ENCODE results near the gene GALK1. TPM values are rescaled to one million over a fixed set of nuclear protein-coding genes. Genes with fewer than 3 reads are reported as not detected.

GALK1 gene
- total RNA-seq, 1 donor from 2014 or later: 54.7 TPM

DNA sequence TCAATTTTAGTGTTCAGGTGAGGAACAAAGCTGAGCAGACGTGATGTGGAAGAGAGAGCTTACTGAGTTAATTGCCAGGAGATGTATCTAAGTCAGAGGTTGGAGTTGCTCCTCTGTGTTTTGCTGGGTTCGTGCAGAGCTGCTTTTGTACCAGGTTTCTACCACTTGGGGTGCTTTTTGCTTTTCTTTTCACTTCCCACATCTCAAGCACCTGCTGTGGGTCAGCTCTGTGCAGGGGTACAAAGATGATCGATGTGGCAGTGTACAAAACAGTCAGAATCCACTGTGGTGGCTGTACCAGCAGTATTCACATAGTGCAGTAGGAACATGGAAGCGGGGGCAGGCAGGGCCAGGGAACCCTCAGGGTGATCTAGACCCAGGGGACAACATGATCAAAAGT is 34.4 kb upstream of the GALK1 start:
- Mint-ChIP-seq H3K27ac (no peak overlapping the region), H3K9me3 (no peaks in the 10 kb centered on the region), H3K4me1 (peaks cover 18% of the 10 kb centered on the region), H3K4me3 (no peak overlapping the region), H3K27me3 (no peaks in the 10 kb centered on the region), H3K36me3 (ENCODE audit: low read depth) (peaks cover 14% of the 10 kb centered on the region)
- no peak for DNase-seq
- intact Hi-C loops (cut with micrococcal nuclease): no loop called here

DNA sequence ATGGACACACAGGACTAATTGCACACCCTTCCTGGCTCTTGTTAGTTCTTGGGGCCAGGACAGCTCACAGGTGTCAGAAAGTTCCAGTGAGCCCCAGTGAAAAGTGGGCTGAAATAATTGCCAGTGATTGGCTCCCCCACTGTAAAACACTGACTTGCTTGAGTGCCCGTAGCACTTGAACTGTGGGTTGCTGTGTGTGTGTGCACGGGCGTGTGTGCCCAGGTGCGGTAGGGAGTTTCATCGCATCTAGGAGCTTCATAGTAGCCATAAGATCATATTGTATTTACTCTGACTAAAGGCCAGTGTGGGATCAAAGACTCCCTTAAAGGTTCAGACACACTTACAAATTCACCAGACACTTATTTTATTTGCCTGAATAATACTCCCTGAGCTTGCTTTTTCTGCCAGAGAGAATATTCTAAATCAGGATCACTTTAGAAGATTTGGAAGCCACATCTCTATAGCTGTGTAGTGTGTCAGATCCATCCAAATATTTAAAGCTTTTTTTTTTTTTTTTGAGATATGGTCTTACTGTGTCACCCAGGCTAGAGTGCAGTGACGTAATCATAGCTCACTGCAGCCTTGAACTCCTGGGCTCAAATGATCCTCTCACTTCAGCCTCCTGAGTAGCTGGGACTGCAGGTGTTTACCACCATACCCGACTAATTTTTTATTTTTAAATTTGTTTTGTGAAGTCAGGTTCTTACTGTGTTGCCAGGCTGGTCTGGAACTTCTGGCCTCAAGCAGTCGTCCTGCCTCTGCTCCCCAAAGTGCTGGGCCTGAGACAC is 31.0 kb upstream of the GALK1 start:
- H3K4me1 Mint-ChIP-seq: peaks cover 28% of the 10 kb centered on the region
- no peak for DNase-seq
- H3K27me3 Mint-ChIP-seq: no peaks in the 10 kb centered on the region
- H3K36me3 Mint-ChIP-seq (ENCODE audit: low read depth): peaks cover 30% of the 10 kb centered on the region
- intact Hi-C loops (cut with micrococcal nuclease): no loop called here
- H3K9me3 Mint-ChIP-seq: no peaks in the 10 kb centered on the region
- no peak overlapping the region for H3K27ac Mint-ChIP-seq
- no peak overlapping the region for H3K4me3 Mint-ChIP-seq

DNA sequence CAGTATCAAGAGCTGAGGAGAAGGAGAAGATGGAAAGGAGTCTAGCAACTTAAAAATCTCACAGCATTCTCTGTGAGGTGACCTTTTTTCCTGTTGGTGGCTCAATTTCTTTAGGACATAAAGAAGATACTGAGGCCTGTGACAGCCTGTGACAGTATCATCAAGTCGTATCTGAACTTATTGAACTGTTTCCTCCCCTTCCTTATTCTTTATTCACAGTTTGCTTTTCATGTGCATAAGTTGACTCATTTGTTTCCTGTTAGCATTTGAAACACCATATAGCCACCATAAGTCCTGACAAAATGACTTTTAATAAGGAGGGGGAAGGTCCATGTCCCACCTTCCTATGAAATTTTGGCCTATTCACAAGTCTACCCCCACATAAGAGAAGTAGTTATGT is 28.5 kb upstream of the GALK1 start:
- intact Hi-C loops (cut with micrococcal nuclease): no loop called here
- Mint-ChIP-seq H3K4me3 (no peak overlapping the region), H3K9me3 (no peaks in the 10 kb centered on the region), H3K27me3 (no peaks in the 10 kb centered on the region), H3K27ac (peak overlapping the region; percentile 26), H3K36me3 (ENCODE audit: low read depth) (peaks cover 28% of the 10 kb centered on the region), H3K4me1 (peaks cover 32% of the 10 kb centered on the region)
- DNase-seq: no peak

DNA sequence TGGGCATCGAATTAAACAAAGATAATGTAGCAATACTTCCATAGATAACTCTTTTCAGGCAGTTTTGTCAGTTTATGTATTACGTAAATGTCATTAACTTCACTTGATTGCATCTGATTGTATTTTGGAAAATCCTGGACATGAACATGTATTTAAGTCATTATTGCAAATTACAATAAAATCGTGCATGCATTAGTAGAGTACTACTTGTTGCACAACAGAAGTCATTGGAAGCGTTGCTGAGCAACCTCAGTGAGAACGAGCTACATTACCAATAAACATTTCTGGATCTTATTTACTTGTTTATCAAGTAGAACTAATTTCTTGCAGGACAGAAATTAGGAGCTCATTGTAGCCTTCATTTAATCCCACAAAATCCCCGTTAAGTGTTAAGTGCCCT is 26.3 kb upstream of the GALK1 start:
- H3K9me3 Mint-ChIP-seq: no peaks in the 10 kb centered on the region
- H3K27ac Mint-ChIP-seq: no peak overlapping the region
- no peaks in the 10 kb centered on the region for H3K27me3 Mint-ChIP-seq
- no peak for DNase-seq
- peaks cover 23% of the 10 kb centered on the region for H3K36me3 Mint-ChIP-seq (ENCODE audit: low read depth)
- intact Hi-C loops (cut with micrococcal nuclease): no loop called here
- H3K4me1 Mint-ChIP-seq: peaks cover 38% of the 10 kb centered on the region
- H3K4me3 Mint-ChIP-seq: no peak overlapping the region

GRCh38 chr17:75785016-75785890 is 20.3 kb upstream of the GALK1 start:
- Mint-ChIP-seq H3K36me3 (ENCODE audit: low read depth) (peaks cover 7% of the 10 kb centered on the region), H3K4me1 (peaks cover 37% of the 10 kb centered on the region), H3K4me3 (peak overlapping the region; percentile 93), H3K27ac (peak overlapping the region; percentile 100), H3K9me3 (no peaks in the 10 kb centered on the region), H3K27me3 (no peaks in the 10 kb centered on the region)
- intact Hi-C loops (cut with micrococcal nuclease): loop anchor here (10.0 kb wide), 4 partner anchors 400 to 1350 kb away; partner anchors contain the start of genes GGA3, MRPS7 and UBALD2
- DNase-seq: peak; percentile 97

DNA sequence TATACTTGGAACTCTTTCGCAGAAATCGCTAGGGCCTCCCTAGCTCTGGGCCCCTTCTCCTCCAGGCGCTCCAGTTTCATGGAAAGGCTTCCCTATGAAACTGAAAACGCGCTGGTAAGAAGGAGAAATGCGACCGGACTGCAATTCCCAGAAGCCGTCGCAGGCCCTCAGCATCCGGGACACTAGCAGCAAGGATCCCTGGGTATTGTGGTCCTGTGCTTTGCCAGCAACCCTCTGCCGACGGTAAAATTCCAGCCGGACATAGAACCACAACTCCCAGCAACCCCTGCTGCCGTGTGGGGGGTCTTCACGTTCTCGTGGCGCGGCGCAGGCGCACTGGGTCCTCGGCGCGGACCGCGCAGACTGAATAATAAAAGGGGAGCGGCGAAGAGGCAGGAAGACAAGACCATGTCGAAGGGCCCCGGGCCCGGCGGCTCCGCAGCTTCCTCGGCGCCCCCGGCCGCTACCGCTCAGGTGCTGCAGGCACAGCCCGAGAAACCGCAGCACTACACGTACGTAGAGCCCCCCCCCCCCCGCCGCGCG is 19.6 kb upstream of the GALK1 start, which contains the start of gene UNK:
TSS of gene UNK (plus strand) at position 334 of the 543 bp plus-strand sequence. CDS start at position 409, 75 bp downstream.
- H3K36me3 Mint-ChIP-seq (ENCODE audit: low read depth): peaks cover 12% of the 10 kb centered on the region
- intact Hi-C loops (cut with micrococcal nuclease): loop anchor here (1.0 to 10.0 kb wide), 6 partner anchors 71 to 1350 kb away; partner anchors contain the start of genes GGA3, JPT1, MRPS7 and UBALD2
- H3K9me3 Mint-ChIP-seq: no peaks in the 10 kb centered on the region
- peak; percentile 98 for DNase-seq
- peak within 1 kb of the TSS; percentile 93 for H3K4me3 Mint-ChIP-seq
- H3K27me3 Mint-ChIP-seq: peaks cover 3% of the 10 kb centered on the region
- peak within 1 kb of the TSS; percentile 100 for H3K27ac Mint-ChIP-seq
- peaks cover 44% of the 10 kb centered on the region for H3K4me1 Mint-ChIP-seq

DNA sequence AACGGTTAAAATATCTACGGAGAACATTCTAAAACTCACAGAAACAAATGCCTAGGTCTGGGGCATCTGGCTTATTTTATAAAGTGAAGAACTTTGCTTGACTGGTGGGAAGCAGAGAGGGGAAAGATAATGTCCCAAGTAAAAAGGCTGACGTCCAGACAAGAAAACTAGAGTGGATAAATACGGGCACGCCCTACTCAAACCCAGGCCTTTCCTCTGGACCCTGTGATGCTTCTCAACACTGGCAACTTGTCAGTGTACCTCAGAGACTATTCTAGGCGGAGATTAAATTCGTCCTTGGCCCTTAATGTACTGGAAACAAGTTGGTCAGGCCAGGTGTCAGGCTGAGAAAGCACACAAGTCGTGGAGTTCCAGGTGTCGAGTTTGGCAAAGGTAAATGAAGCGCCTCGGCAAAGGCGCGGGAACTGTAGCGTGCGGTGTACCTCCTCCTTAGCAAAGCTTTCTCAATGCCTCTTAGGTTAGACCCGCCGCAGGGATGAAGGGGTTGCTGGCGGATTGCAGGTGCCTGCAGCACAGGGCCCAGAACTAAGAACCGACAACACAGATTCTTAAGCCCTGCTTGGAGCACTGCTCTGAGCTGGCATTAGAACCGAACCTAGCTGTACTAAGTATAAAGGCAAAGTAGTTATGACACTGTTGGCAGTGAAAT is 18.9 kb upstream of the GALK1 start:
- peaks cover 4% of the 10 kb centered on the region for H3K27me3 Mint-ChIP-seq
- peaks cover 14% of the 10 kb centered on the region for H3K36me3 Mint-ChIP-seq (ENCODE audit: low read depth)
- no peaks in the 10 kb centered on the region for H3K9me3 Mint-ChIP-seq
- intact Hi-C loops (cut with micrococcal nuclease): loop anchor here (1.0 to 10.0 kb wide), 6 partner anchors 71 to 1351 kb away; partner anchors contain the start of genes GGA3, JPT1, MRPS7 and UBALD2
- peaks cover 44% of the 10 kb centered on the region for H3K4me1 Mint-ChIP-seq
- H3K4me3 Mint-ChIP-seq: peak overlapping the region; percentile 93
- H3K27ac Mint-ChIP-seq: peak overlapping the region; percentile 100
- DNase-seq: no peak

DNA sequence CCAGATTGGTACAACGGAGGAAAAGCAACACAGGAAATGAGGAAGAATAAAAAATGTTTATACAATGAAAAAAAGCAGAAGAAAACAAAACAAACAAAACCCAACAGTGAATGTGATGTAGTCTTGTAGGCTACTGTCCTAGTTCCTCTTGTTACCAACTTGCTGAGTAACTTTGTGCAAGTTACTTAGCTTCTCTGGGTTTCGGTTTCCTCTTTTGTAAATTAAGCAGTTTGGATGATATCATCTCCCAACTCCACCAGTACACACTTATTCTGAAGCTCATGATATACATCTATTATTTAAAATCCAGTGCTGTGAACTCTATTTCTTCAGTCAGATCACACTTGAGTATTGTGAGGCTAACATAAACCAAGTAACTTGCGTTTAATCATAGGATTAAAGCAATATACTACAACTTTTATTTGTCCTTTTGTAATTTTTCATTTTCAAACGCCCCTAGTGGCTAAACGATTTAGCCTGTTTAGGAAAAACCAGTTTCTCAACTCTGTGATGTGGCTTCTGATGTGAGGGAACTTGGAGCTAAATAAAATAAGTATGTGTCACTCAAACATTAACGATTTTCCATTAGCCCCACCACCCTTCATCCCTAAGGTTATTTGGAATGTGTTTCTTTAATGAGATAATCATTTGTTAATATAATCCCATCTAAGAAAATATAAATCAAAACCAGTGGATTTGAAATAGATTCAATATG is 18.2 kb upstream of the GALK1 start:
- H3K27ac Mint-ChIP-seq: peak overlapping the region; percentile 100
- no peaks in the 10 kb centered on the region for H3K9me3 Mint-ChIP-seq
- intact Hi-C loops (cut with micrococcal nuclease): loop anchor here (5.0 to 10.0 kb wide), 5 partner anchors 402 to 1352 kb away; partner anchors contain the start of genes GGA3, JPT1, MRPS7 and UBALD2
- H3K36me3 Mint-ChIP-seq (ENCODE audit: low read depth): peaks cover 20% of the 10 kb centered on the region
- peak overlapping the region; percentile 93 for H3K4me3 Mint-ChIP-seq
- peak; percentile 80 for DNase-seq
- H3K4me1 Mint-ChIP-seq: peaks cover 42% of the 10 kb centered on the region
- peaks cover 4% of the 10 kb centered on the region for H3K27me3 Mint-ChIP-seq

- H3K27ac Mint-ChIP-seq: peak overlapping the region; percentile 95
- H3K36me3 Mint-ChIP-seq (ENCODE audit: low read depth): peaks cover 42% of the 10 kb centered on the region
Observed at GRCh38 chr17:75779987-75780889, 15.2 kb upstream of the GALK1 start.

GRCh38 chr17:75779250-75779986 is 14.4 kb upstream of the GALK1 start:
- Mint-ChIP-seq H3K27ac (peak overlapping the region; percentile 95), H3K4me3 (peak overlapping the region; percentile 87), H3K27me3 (peaks cover 4% of the 10 kb centered on the region), H3K4me1 (peaks cover 47% of the 10 kb centered on the region), H3K9me3 (no peaks in the 10 kb centered on the region), H3K36me3 (ENCODE audit: low read depth) (peaks cover 42% of the 10 kb centered on the region)
- intact Hi-C loops (cut with micrococcal nuclease): loop anchor here (1.0 to 5.0 kb wide), 5 partner anchors 15 to 118 kb away; partner anchors contain the start of genes GALK1, TRIM65, UNC13D and WBP2
- DNase-seq: peak; percentile 98

More at GRCh38 chr17:75779987-75780889, 15.2 kb upstream of the GALK1 start:
- no peaks in the 10 kb centered on the region for H3K9me3 Mint-ChIP-seq
- peaks cover 50% of the 10 kb centered on the region for H3K4me1 Mint-ChIP-seq
- intact Hi-C loops (cut with micrococcal nuclease): loop anchor here (1.0 to 10.0 kb wide), 10 partner anchors 15 to 1355 kb away; partner anchors contain the start of genes GALK1, GGA3, JPT1 and MRPS7
- no peak for DNase-seq
- H3K4me3 Mint-ChIP-seq: peak overlapping the region; percentile 87
- peaks cover 4% of the 10 kb centered on the region for H3K27me3 Mint-ChIP-seq

- Mint-ChIP-seq H3K36me3 (ENCODE audit: low read depth) (peaks cover 42% of the 10 kb centered on the region), H3K27ac (peak overlapping the region; percentile 95), H3K9me3 (no peaks in the 10 kb centered on the region), H3K4me1 (peaks cover 43% of the 10 kb centered on the region), H3K27me3 (peaks cover 4% of the 10 kb centered on the region), H3K4me3 (peak overlapping the region; percentile 87)
- DNase-seq: peak; percentile 92
- intact Hi-C loops (cut with micrococcal nuclease): loop anchor here (1.0 to 5.0 kb wide), 5 partner anchors 14 to 118 kb away; partner anchors contain the start of genes GALK1, TRIM65, UNC13D and WBP2
Observed at GRCh38 chr17:75778861-75779249, 13.9 kb upstream of the GALK1 start.
